NCI-H2196 treated with DMSO at 0.1 percent for 48 hours (cell line): ENCODE results near the gene SOX30.

ENCODE experiments used
- DNase-seq: peaks from one replicate; lab custom pipeline; 2025; ENCODE audit not compliant: unreplicated experiment; lab: John Stamatoyannopoulos, UW

Gene SOX30

GRCh38 chr5:157610990-157611389 lies 41.2 kb downstream of the SOX30 start:
- DNase-seq = no peak

- no peak for DNase-seq
Measured at GRCh38 chr5:157608972-157609565, 43.2 kb downstream of the SOX30 start.

- DNase-seq = no peak
Measured at GRCh38 chr5:157607371-157608161, 44.7 kb downstream of the SOX30 start.

GRCh38 chr5:157606046-157606445 lies 46.2 kb downstream of the SOX30 start:
- no peak for DNase-seq

GRCh38 chr5:157603333-157604190 lies 48.7 kb downstream of the SOX30 start:
- DNase-seq = no peak

- no peak for DNase-seq
Measured at GRCh38 chr5:157602505-157602904, 49.7 kb downstream of the SOX30 start.

- DNase-seq = no peak
Measured at GRCh38 chr5:157600252-157600651, 52.0 kb downstream of the SOX30 start.

GRCh38 chr5:157599565-157599964 lies 52.7 kb downstream of the SOX30 start:
- DNase-seq = no peak

GRCh38 chr5:157598350-157598936 lies 53.8 kb downstream of the SOX30 start:
- no peak for DNase-seq

- DNase-seq = no peak
Measured at GRCh38 chr5:157597277-157597676, 55.0 kb downstream of the SOX30 start.

- no peak for DNase-seq
Measured at GRCh38 chr5:157596487-157596886, 55.8 kb downstream of the SOX30 start.

- DNase-seq = no peak
Measured at GRCh38 chr5:157594675-157595459, 57.4 kb downstream of the SOX30 start.

GRCh38 chr5:157594257-157594656 lies 58.0 kb downstream of the SOX30 start:
- no peak for DNase-seq

- DNase-seq = no peak
Measured at GRCh38 chr5:157593052-157593757, 59.0 kb downstream of the SOX30 start.

GRCh38 chr5:157592594-157592993 lies 59.6 kb downstream of the SOX30 start:
- no peak for DNase-seq

GRCh38 chr5:157590478-157590877 lies 61.8 kb downstream of the SOX30 start:
- no peak for DNase-seq

GRCh38 chr5:157584628-157585027 lies 67.6 kb downstream of the SOX30 start:
- DNase-seq = no peak

- DNase-seq = no peak
Measured at GRCh38 chr5:157582731-157583620, 69.3 kb downstream of the SOX30 start.

GRCh38 chr5:157581901-157582300 lies 70.3 kb downstream of the SOX30 start:
- no peak for DNase-seq
